ENCODE results near the gene ZFAND2A.

The ZFAND2A gene

GRCh38 chr7:1131471-1132265 is 28.3 kb downstream of the ZFAND2A start:
- no peaks in the 10 kb centered on the region for H3K27me3 ChIP-seq (ENCODE audit: low read depth, low read length)
- H3K27ac ChIP-seq (ENCODE audit: low read length) = no peak overlapping the region
- H3K36me3 ChIP-seq (ENCODE audit: control insufficient read depth in 1 of 2, insufficient read depth in 2 of 2, low read length in 2 of 2) = peaks cover 0 to 3% of the 10 kb centered on the region in 2 donors
- H3K9me3 ChIP-seq (ENCODE audit: control insufficient read depth in 1 of 2, low read length in 2 of 2) = no peaks in the 10 kb centered on the region
- H3K4me1 ChIP-seq (ENCODE audit: control insufficient read depth in 1 of 2, insufficient read depth in 2 of 2, low read length in 2 of 2) = peaks cover under 1% of the 10 kb centered on the region in 2 donors
- no peak overlapping the region for H3K4me3 ChIP-seq (ENCODE audit: low read depth in 1 of 2, low read length in 2 of 2)

- H3K9me3 ChIP-seq (ENCODE audit: control insufficient read depth in 1 of 2, low read length in 2 of 2) = no peaks in the 10 kb centered on the region
- H3K27ac ChIP-seq (ENCODE audit: low read length) = no peak overlapping the region
- no peak overlapping the region for H3K4me3 ChIP-seq (ENCODE audit: low read depth in 1 of 2, low read length in 2 of 2)
- H3K4me1 ChIP-seq (ENCODE audit: control insufficient read depth in 1 of 2, insufficient read depth in 2 of 2, low read length in 2 of 2) = no peaks in the 10 kb centered on the region
- peaks cover 3% of the 10 kb centered on the region in 2 donors for H3K36me3 ChIP-seq (ENCODE audit: control insufficient read depth in 1 of 2, insufficient read depth in 2 of 2, low read length in 2 of 2)
- H3K27me3 ChIP-seq (ENCODE audit: low read depth, low read length) = no peaks in the 10 kb centered on the region
Observed at GRCh38 chr7:1130021-1130990, 29.7 kb downstream of the ZFAND2A start.

DNA sequence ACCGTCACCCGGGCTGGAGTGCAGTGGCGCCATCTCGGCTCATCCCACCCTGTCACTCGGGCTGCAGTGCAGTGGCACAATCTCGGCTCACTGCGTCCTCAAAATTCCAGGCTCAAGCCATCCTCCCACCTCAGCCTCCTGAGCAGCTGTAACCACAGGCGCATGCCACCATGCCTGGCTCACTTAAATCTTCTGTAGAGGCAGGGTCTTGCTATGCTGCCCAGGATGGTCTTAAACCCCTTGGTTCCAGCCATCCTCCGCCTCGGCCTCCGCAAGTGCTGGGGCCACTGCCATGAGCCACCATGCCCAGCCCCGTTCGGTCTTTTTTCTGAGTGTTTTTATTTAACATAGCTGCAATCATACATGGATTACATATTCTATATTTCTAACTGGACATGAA is 30.6 kb downstream of the ZFAND2A start:
- H3K36me3 ChIP-seq (ENCODE audit: control insufficient read depth in 1 of 2, insufficient read depth in 2 of 2, low read length in 2 of 2) = peaks cover 3% of the 10 kb centered on the region in 2 donors
- no peaks in the 10 kb centered on the region for H3K9me3 ChIP-seq (ENCODE audit: control insufficient read depth in 1 of 2, low read length in 2 of 2)
- no peaks in the 10 kb centered on the region for H3K27me3 ChIP-seq (ENCODE audit: low read depth, low read length)
- H3K4me3 ChIP-seq (ENCODE audit: low read depth in 1 of 2, low read length in 2 of 2) = no peak overlapping the region
- no peak overlapping the region for H3K27ac ChIP-seq (ENCODE audit: low read length)
- peaks cover 0 to 6% of the 10 kb centered on the region in 2 donors for H3K4me1 ChIP-seq (ENCODE audit: control insufficient read depth in 1 of 2, insufficient read depth in 2 of 2, low read length in 2 of 2)

DNA sequence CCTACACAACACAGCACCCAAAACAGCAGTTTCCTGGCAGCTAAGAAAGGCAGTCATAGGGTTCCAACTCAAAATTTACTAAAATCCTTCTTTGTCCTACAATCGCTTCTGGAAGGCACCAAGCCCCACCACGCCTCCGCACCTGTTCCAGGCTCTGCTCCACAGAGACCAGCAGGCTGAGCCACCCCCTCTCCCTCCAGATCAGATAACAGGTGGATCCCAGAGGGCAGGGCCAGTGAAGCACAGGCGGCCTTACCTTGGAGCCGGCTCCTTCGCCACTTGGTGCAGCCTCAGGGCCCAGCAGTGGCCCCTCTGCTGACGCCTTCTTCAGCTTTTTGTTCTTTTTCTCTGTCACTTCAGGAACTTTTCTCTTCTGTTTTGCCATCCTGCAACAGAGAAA is 33.0 kb downstream of the ZFAND2A start:
- Histone ChIP-seq H3K27ac (ENCODE audit: low read length) (no peak overlapping the region), H3K27me3 (ENCODE audit: low read depth, low read length) (no peaks in the 10 kb centered on the region), H3K9me3 (ENCODE audit: control insufficient read depth in 1 of 2, low read length in 2 of 2) (no peaks in the 10 kb centered on the region), H3K4me1 (ENCODE audit: control insufficient read depth in 1 of 2, insufficient read depth in 2 of 2, low read length in 2 of 2) (peaks cover 0 to 20% of the 10 kb centered on the region in 2 donors), H3K36me3 (ENCODE audit: control insufficient read depth in 1 of 2, insufficient read depth in 2 of 2, low read length in 2 of 2) (peaks cover 3% of the 10 kb centered on the region in 2 donors), H3K4me3 (ENCODE audit: low read depth in 1 of 2, low read length in 2 of 2) (no peak overlapping the region)

DNA sequence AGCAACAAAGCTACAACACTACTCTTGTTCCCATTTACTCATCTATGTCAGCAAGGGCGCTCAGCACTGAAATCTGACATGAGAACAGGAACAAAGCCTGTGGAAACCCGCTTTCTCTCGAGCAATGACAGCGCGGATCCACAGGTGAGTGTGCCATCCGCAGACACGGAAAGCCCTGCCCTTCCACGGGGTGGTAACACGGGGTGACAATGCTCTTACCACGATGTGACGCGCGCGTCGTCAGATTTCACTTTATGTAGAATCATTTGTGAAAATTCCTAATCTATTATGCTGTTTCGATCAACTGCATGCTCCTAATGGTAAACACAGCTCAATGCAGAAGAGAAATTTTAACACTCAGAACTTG is 34.4 kb downstream of the ZFAND2A start:
- Histone ChIP-seq H3K4me3 (ENCODE audit: low read depth in 1 of 2, low read length in 2 of 2) (no peak overlapping the region), H3K9me3 (ENCODE audit: control insufficient read depth in 1 of 2, low read length in 2 of 2) (no peaks in the 10 kb centered on the region), H3K27me3 (ENCODE audit: low read depth, low read length) (no peaks in the 10 kb centered on the region), H3K36me3 (ENCODE audit: control insufficient read depth in 1 of 2, insufficient read depth in 2 of 2, low read length in 2 of 2) (peaks cover 3% of the 10 kb centered on the region in 2 donors), H3K27ac (ENCODE audit: low read length) (no peak overlapping the region), H3K4me1 (ENCODE audit: control insufficient read depth in 1 of 2, insufficient read depth in 2 of 2, low read length in 2 of 2) (peaks cover 0 to 20% of the 10 kb centered on the region in 2 donors)

DNA sequence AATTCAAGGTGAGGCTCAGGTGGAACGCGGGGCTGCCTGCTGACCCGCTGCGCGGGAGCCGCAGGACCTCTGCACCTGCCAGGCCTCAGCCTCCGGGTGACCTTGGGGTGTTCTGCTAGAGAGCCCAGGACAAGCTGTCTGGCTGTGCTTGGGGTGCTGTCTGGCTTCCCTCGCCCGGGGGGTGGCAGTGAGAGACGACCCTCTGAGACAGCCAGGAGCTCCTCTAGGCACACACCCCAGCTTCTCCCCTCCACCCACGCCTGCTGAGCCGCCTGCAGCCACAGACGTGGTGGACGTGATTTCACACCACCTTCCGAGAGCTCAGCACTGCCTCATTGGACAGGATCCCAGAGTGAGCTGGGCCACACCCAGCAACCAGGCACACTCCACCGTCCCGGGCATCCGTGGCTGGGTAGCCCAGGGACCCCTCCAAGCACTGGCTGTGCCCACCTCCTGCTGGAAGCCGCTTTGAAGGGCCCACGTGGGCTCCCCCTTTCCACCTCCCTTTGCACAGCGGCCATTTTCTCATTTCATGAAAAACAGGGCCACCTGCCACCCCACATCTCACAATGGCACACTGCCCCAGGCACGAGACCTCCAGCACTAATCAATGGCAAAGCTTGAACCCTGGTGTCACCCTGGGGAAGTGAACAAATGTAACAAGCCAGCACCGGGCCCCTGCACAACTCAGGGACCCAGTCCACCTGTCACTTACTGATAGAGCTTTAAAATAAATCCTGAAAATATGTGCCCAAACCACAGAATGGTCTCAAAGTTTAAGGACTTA is 35.0 kb downstream of the ZFAND2A start:
- H3K27ac ChIP-seq (ENCODE audit: low read length) = no peak overlapping the region
- no peaks in the 10 kb centered on the region for H3K27me3 ChIP-seq (ENCODE audit: low read depth, low read length)
- no peak overlapping the region for H3K4me3 ChIP-seq (ENCODE audit: low read depth in 1 of 2, low read length in 2 of 2)
- no peaks in the 10 kb centered on the region for H3K9me3 ChIP-seq (ENCODE audit: control insufficient read depth in 1 of 2, low read length in 2 of 2)
- peaks cover 0 to 20% of the 10 kb centered on the region in 2 donors for H3K4me1 ChIP-seq (ENCODE audit: control insufficient read depth in 1 of 2, insufficient read depth in 2 of 2, low read length in 2 of 2)
- H3K36me3 ChIP-seq (ENCODE audit: control insufficient read depth in 1 of 2, insufficient read depth in 2 of 2, low read length in 2 of 2) = peaks cover 3% of the 10 kb centered on the region in 2 donors

- peaks cover 0 to 20% of the 10 kb centered on the region in 2 donors for H3K4me1 ChIP-seq (ENCODE audit: control insufficient read depth in 1 of 2, insufficient read depth in 2 of 2, low read length in 2 of 2)
- H3K9me3 ChIP-seq (ENCODE audit: control insufficient read depth in 1 of 2, low read length in 2 of 2) = no peaks in the 10 kb centered on the region
- peaks cover 3% of the 10 kb centered on the region in 2 donors for H3K36me3 ChIP-seq (ENCODE audit: control insufficient read depth in 1 of 2, insufficient read depth in 2 of 2, low read length in 2 of 2)
- peak overlapping the region in 1 of 2 donors; percentile 3 for H3K4me3 ChIP-seq (ENCODE audit: low read depth in 1 of 2, low read length in 2 of 2)
- no peaks in the 10 kb centered on the region for H3K27me3 ChIP-seq (ENCODE audit: low read depth, low read length)
- H3K27ac ChIP-seq (ENCODE audit: low read length) = no peak overlapping the region
Observed at GRCh38 chr7:1124164-1124563, 35.8 kb downstream of the ZFAND2A start.

DNA sequence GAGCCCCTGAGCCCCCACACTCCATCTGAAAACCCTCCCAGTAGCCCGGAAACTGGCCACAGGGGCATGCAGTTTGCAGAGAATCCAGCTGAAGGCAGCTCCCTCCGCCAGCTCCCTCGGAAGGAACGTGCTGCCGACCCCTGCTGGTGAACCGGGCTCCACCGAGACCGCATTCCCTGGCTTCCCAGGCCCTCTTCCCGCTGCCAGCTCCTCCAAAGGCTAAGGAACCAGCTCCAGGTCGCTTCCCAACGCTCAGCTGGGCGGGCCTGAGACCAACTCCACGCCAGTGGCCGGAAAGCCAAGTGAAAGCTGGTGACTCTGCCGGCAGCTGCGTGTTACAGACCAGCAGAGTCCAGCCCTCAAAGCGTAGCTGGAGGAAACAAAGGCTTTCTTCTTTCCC is 36.3 kb downstream of the ZFAND2A start:
- Histone ChIP-seq H3K9me3 (ENCODE audit: control insufficient read depth in 1 of 2, low read length in 2 of 2) (no peaks in the 10 kb centered on the region), H3K36me3 (ENCODE audit: control insufficient read depth in 1 of 2, insufficient read depth in 2 of 2, low read length in 2 of 2) (peaks cover 3% of the 10 kb centered on the region in 2 donors), H3K27me3 (ENCODE audit: low read depth, low read length) (no peaks in the 10 kb centered on the region), H3K4me1 (ENCODE audit: control insufficient read depth in 1 of 2, insufficient read depth in 2 of 2, low read length in 2 of 2) (peaks cover 0 to 20% of the 10 kb centered on the region in 2 donors), H3K27ac (ENCODE audit: low read length) (no peak overlapping the region), H3K4me3 (ENCODE audit: low read depth in 1 of 2, low read length in 2 of 2) (peak overlapping the region in 1 of 2 donors; percentile 3)

DNA sequence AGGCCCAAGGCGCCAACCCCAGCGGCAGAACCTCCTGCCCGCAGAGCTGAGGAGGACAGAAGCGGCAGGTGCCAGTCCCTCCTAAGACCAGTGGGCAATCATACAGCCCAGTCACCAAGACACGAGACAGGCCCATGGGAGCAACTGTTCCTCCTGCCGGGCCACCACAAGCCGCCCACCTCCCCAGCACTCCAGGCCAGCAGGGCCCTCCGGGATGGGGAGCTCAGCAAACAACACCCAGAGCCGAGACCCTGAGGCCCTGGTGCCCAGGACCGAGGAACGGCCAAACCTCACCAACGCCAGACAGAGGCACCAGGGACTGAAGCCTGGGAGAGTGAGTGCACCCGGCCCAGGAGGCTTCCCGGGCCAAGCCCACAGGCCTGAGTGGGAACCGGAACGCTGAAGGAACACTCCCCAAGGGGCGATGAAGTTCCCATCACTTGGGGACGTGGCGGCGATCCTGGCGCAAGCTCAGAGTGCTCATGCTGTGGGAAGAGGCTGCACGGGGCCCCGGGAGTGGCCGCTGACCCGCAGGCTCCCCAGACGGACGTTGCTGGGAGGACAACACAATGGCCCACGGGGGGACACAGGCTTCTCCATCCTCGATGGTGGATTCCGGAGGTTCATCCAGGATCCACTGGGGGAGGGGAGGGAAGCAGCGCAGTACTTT is 37.0 kb downstream of the ZFAND2A start:
- Histone ChIP-seq H3K27ac (ENCODE audit: low read length) (no peak overlapping the region), H3K9me3 (ENCODE audit: control insufficient read depth in 1 of 2, low read length in 2 of 2) (no peaks in the 10 kb centered on the region), H3K36me3 (ENCODE audit: control insufficient read depth in 1 of 2, insufficient read depth in 2 of 2, low read length in 2 of 2) (peaks cover 3% of the 10 kb centered on the region in 2 donors), H3K27me3 (ENCODE audit: low read depth, low read length) (no peaks in the 10 kb centered on the region), H3K4me1 (ENCODE audit: control insufficient read depth in 1 of 2, insufficient read depth in 2 of 2, low read length in 2 of 2) (peaks cover 0 to 20% of the 10 kb centered on the region in 2 donors), H3K4me3 (ENCODE audit: low read depth in 1 of 2, low read length in 2 of 2) (peak overlapping the region in 1 of 2 donors; percentile 3)

- Histone ChIP-seq H3K27me3 (ENCODE audit: low read depth, low read length) (no peaks in the 10 kb centered on the region), H3K36me3 (ENCODE audit: control insufficient read depth in 1 of 2, insufficient read depth in 2 of 2, low read length in 2 of 2) (peaks cover 2 to 3% of the 10 kb centered on the region in 2 donors), H3K9me3 (ENCODE audit: control insufficient read depth in 1 of 2, low read length in 2 of 2) (no peaks in the 10 kb centered on the region), H3K4me3 (ENCODE audit: low read depth in 1 of 2, low read length in 2 of 2) (no peak overlapping the region), H3K4me1 (ENCODE audit: control insufficient read depth in 1 of 2, insufficient read depth in 2 of 2, low read length in 2 of 2) (peaks cover 0 to 20% of the 10 kb centered on the region in 2 donors), H3K27ac (ENCODE audit: low read length) (no peak overlapping the region)
Observed at GRCh38 chr7:1121886-1122831, 37.8 kb downstream of the ZFAND2A start.
